Omental fat pad (tissue), 4 donors: Measurements from ENCODE around the gene CRELD2. TPM values are rescaled to one million over a fixed set of nuclear protein-coding genes. Genes with fewer than 3 reads are reported as not detected.

ENCODE experiments used
- ATAC-seq: fragments of 150-250 bp; one replicate; pipeline ENCODE4 v1.9.1; 2016; ENCODE audit warnings: mild to moderate bottlenecking, moderate library complexity; ENCODE audit not compliant: low FRiP score
- DNase-seq: peaks from one replicate; pipeline ENCODE4 v3.0.0-alpha.2; 2019; ENCODE audit warnings: low spot score
- CTCF ChIP-seq, 3 donors: fragments of 450-650 bp; IDR thresholded peaks; one replicate each; pipeline ENCODE4 v1.5.1; 2016 to 2017; ENCODE audit warnings: antibody characterized with exemption in 3 of 3, mild to moderate bottlenecking in 3 of 3, moderate library complexity in 2 of 3
- total RNA-seq, 4 donors: library from RNA; depleted of rRNA; stranded (reverse); fragments of >200 nt; gene quantifications; one replicate each; pipeline ENCODE4 v1.1.0, GENCODE V29; 2016

Gene CRELD2
- total RNA-seq, 4 donors from 2014 or later = 30.8 to 52.4 (median 39.8) TPM

- ATAC-seq = no peak
- no peak for DNase-seq
- no peak for TF ChIP-seq CTCF (IDR thresholded peaks at IDR 0.05)
These were observed 23.9 kb upstream of the CRELD2 start for GRCh38 chr22:49894322-49895054.

- ATAC-seq (no peak), DNase-seq (no peak)
- no peak for TF ChIP-seq CTCF (IDR thresholded peaks at IDR 0.05)
These were observed 22.2 kb upstream of the CRELD2 start for GRCh38 chr22:49896201-49896600.

- no peak for ATAC-seq
- DNase-seq = no peak
- TF ChIP-seq CTCF (IDR thresholded peaks at IDR 0.05) = no peak
These were observed 21.3 kb upstream of the CRELD2 start for GRCh38 chr22:49897015-49897684.

- DNase-seq = no peak
- ATAC-seq = no peak
- TF ChIP-seq CTCF (IDR thresholded peaks at IDR 0.05) = no peak
These were observed 18.9 kb upstream of the CRELD2 start for GRCh38 chr22:49899530-49899929.

- no peak for ATAC-seq
- TF ChIP-seq CTCF (IDR thresholded peaks at IDR 0.05) = no peak
- DNase-seq = no peak
These were observed 17.8 kb upstream of the CRELD2 start for GRCh38 chr22:49900441-49901230.

GRCh38 chr22:49901457-49901856, 17.0 kb upstream of the CRELD2 start:
- no peak for DNase-seq
- TF ChIP-seq CTCF (IDR thresholded peaks at IDR 0.05) = no peak
- no peak for ATAC-seq
